ENCODE results near the gene ITPKC. TPM values are rescaled to one million over a fixed set of nuclear protein-coding genes. Genes with fewer than 3 reads are reported as not detected.

The ITPKC gene
- total RNA-seq, 1 donor from 2014 or later: 16.5 TPM

- no peaks in the 10 kb centered on the region for H3K9me3 Mint-ChIP-seq (ENCODE audit: low read depth)
- no peak for DNase-seq (ENCODE audit: low spot score)
- no peak overlapping the region for H3K27ac Mint-ChIP-seq (ENCODE audit: unreplicated experiment)
- no peak for TF ChIP-seq CTCF (IDR thresholded peaks at IDR 0.05)
- H3K27me3 Mint-ChIP-seq (ENCODE audit: low read depth): no peaks in the 10 kb centered on the region
- no peaks in the 10 kb centered on the region for H3K4me1 Mint-ChIP-seq (ENCODE audit: low read depth)
- H3K36me3 Mint-ChIP-seq (ENCODE audit: low read depth): peaks cover 43% of the 10 kb centered on the region
- H3K4me3 Mint-ChIP-seq (ENCODE audit: unreplicated experiment): no peak overlapping the region
Observed at GRCh38 chr19:40733149-40733548, 16.2 kb downstream of the ITPKC start.

GRCh38 chr19:40735013-40735771 is 18.3 kb downstream of the ITPKC start:
- TF ChIP-seq CTCF (IDR thresholded peaks at IDR 0.05): no peak

GRCh38 chr19:40736661-40737060 is 19.7 kb downstream of the ITPKC start:
- H3K27ac Mint-ChIP-seq (ENCODE audit: unreplicated experiment): no peak overlapping the region
- H3K27me3 Mint-ChIP-seq (ENCODE audit: low read depth): no peaks in the 10 kb centered on the region
- H3K9me3 Mint-ChIP-seq (ENCODE audit: low read depth): no peaks in the 10 kb centered on the region
- no peak for TF ChIP-seq CTCF (IDR thresholded peaks at IDR 0.05)
- DNase-seq (ENCODE audit: low spot score): no peak
- peaks cover 35% of the 10 kb centered on the region for H3K36me3 Mint-ChIP-seq (ENCODE audit: low read depth)
- H3K4me3 Mint-ChIP-seq (ENCODE audit: unreplicated experiment): no peak overlapping the region
- no peaks in the 10 kb centered on the region for H3K4me1 Mint-ChIP-seq (ENCODE audit: low read depth)

More at GRCh38 chr19:40735013-40735771, 18.3 kb downstream of the ITPKC start:
- Mint-ChIP-seq H3K4me1 (ENCODE audit: low read depth) (no peaks in the 10 kb centered on the region), H3K27ac (ENCODE audit: unreplicated experiment) (no peak overlapping the region), H3K27me3 (ENCODE audit: low read depth) (no peaks in the 10 kb centered on the region), H3K9me3 (ENCODE audit: low read depth) (no peaks in the 10 kb centered on the region), H3K36me3 (ENCODE audit: low read depth) (peaks cover 45% of the 10 kb centered on the region), H3K4me3 (ENCODE audit: unreplicated experiment) (no peak overlapping the region)
- no peak for DNase-seq (ENCODE audit: low spot score)

GRCh38 chr19:40737102-40737644 is 20.3 kb downstream of the ITPKC start:
- no peaks in the 10 kb centered on the region for H3K9me3 Mint-ChIP-seq (ENCODE audit: low read depth)
- no peak for TF ChIP-seq CTCF (IDR thresholded peaks at IDR 0.05)
- no peak overlapping the region for H3K4me3 Mint-ChIP-seq (ENCODE audit: unreplicated experiment)
- H3K36me3 Mint-ChIP-seq (ENCODE audit: low read depth): peaks cover 35% of the 10 kb centered on the region
- H3K27ac Mint-ChIP-seq (ENCODE audit: unreplicated experiment): no peak overlapping the region
- H3K4me1 Mint-ChIP-seq (ENCODE audit: low read depth): no peaks in the 10 kb centered on the region
- DNase-seq (ENCODE audit: low spot score): no peak
- H3K27me3 Mint-ChIP-seq (ENCODE audit: low read depth): no peaks in the 10 kb centered on the region

GRCh38 chr19:40739030-40739839 is 22.3 kb downstream of the ITPKC start:
- no peak for TF ChIP-seq CTCF (IDR thresholded peaks at IDR 0.05)
- no peaks in the 10 kb centered on the region for H3K9me3 Mint-ChIP-seq (ENCODE audit: low read depth)
- no peak for DNase-seq (ENCODE audit: low spot score)
- H3K36me3 Mint-ChIP-seq (ENCODE audit: low read depth): peaks cover 20% of the 10 kb centered on the region
- no peak overlapping the region for H3K27ac Mint-ChIP-seq (ENCODE audit: unreplicated experiment)
- no peaks in the 10 kb centered on the region for H3K4me1 Mint-ChIP-seq (ENCODE audit: low read depth)
- H3K27me3 Mint-ChIP-seq (ENCODE audit: low read depth): no peaks in the 10 kb centered on the region
- no peak overlapping the region for H3K4me3 Mint-ChIP-seq (ENCODE audit: unreplicated experiment)

All from chondrocyte (in vitro differentiated cells).